Smooth muscle cell of the brain vasculature (primary cell): ENCODE results near the gene STK39.

Source experiments
- DNase-seq: peaks from one replicate; pipeline ENCODE4 v3.0.0-alpha.2; 2012; ENCODE audit warnings: low read depth, low spot score

Gene STK39

DNA sequence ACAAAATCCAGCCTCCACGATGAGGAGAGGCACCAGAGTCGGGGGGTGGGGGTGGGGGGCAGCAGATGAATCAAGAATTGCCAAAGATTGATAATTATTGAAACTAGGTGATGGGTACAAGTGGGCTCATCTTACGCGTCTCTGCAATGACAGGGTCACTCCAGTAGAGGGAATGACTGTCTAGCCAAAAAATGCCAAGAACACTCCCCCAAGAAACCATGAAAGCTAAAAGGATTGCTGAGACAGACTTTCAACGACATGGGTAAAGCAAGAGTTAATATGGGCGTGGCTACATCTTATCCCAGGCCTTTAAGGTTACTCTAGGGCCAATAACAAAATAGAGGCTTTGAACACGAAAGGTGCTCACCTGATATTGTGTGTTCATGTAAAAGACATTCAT is 86.5 kb downstream of the STK39 start:
- no peak for DNase-seq

DNA sequence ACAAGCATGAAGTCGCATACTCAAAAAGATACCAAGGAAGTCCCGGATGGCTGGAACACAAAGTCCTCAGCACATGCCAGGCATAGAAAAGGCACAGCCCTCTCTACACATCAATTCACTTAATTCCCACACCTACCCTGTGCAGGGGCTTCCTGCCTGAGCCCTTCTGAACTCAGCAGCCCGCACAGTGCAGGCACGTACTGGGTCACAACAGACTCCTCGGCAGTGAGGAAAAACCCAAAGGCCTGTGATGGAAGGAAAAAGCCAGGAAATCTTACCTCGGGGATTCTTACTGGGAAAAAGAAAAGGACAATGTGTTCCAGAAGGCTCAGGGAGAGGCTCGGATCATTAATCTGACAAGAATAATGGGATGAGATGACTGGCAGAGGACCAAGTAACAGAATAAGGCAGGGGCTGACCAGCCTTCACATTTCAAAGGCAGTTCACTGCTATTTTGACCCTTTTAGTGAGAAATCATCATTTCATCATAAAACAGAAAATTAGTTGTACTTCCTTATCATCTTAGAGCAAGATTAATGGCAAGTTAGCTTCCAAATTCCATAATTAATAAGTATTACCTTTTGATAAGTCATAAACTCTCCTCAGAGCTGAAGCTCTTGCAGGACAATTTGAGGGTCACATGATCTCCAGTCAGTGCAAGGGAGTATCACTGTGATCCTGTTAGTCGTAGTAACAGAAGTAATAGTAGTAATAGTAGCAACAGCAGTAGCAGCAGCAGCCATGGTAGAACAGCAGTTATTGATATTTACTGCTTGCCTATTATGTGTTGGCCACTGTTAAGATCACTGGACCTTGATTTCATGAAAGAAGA is 87.4 kb downstream of the STK39 start:
- no peak for DNase-seq

DNA sequence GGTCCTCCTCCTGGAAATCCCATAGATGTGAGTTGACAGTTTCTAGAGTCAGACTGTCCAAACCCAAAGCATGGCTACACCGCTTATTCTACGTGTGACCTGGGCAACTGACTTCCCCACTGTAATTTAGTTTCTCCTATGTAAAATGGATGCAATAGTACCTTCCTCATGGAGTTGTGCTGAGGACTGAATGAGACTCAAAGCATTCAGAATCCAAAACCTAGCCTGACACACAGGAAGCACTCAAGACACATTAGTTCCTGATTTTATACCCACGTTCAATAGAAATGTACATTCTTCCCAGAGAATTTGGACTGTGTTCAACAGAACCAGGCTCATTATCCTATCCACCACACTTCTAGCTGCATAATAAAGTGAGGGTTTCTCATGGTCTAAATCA is 88.8 kb downstream of the STK39 start:
- DNase-seq, result no peak

- DNase-seq, result no peak
Measured at GRCh38 chr2:168157926-168158325, 89.5 kb downstream of the STK39 start.

GRCh38 chr2:168157070-168157469 is 90.3 kb downstream of the STK39 start:
- DNase-seq, result no peak

DNA sequence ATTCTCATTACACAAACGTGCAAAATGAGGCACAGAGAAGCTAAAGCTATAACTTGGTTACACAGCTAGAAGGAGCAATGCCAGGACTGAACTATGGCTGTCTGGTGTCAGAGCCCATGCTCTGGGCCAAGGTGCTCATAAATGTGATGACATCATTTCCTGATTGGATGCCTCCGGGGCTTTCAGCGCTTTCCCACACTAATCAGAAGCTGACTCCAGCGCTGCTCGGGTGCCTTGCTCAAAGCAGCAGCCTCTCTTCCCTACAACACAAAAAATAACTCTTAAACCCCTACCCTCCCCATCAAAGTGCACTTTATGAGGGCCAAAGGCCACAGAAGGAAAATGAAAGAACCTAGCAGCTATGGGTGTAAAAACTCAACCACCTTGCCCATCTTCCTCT is 90.7 kb downstream of the STK39 start:
- DNase-seq, result no peak

DNA sequence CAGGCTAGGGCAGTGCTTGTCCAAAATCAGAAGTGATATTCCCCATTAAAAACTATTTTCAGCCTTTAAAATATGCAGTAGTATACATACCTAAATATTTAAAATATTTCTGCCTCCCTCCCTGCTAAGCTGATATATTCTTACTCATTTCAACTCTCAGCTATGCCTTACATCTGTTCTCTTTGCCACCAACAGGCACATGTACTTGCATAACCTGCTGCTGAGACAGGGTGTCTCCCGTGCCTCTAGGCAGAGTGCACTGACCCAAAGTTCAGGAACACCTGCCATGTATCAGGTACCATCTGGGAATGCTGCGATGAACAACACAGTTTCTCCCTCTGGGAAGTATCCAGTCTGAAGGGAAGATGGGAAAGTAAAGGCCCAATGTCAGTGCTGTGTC is 91.7 kb downstream of the STK39 start:
- no peak for DNase-seq

GRCh38 chr2:168155046-168155445 is 92.3 kb downstream of the STK39 start:
- DNase-seq, result no peak

DNA sequence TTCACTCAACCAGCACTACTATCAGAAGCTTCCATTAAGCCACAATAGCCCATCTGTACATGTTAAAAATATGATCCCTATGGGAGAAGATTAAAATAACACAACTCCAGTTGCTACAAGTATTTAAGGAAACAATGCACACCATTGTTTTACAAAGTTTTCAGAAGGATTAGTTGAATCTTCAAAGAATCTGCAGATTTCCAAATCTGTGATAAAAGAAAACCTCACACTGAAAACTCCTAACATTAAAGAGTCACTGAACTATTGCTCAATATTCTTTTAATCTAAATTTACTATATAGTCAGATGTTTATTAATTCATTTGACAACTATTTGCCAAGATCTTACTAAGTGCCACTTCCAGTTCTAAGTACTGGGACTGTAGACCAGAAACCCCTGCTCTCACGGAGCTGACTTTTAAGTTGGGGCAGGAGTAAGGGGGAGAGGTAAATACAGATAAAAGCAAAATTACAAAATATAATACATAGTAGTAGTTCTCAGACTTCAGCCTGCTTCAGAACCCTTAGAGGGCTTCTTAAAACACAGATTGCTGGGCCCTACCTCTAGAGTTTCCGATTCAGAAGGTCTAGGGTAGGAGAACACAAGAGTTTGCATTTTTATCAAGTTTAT is 94.4 kb downstream of the STK39 start:
- no peak for DNase-seq

DNA sequence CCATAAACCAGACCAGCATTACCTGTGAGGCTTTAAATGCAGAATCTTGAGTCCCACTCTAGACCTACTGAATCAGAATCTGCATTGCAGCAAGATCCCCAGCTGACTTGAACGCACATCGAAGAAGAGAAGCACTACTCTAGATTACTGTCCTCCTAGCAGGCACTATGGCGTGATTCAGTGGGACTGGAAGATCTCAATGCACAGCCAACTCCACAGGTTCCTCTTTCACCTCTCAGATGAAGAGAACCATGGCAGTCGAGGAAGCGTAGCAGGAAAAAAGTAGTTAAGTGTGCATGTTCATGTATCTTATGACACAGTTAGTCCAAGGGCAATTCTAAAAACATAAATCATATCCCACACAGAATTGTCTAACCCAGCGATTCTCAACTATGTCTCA is 97.4 kb downstream of the STK39 start:
- DNase-seq, result no peak

DNA sequence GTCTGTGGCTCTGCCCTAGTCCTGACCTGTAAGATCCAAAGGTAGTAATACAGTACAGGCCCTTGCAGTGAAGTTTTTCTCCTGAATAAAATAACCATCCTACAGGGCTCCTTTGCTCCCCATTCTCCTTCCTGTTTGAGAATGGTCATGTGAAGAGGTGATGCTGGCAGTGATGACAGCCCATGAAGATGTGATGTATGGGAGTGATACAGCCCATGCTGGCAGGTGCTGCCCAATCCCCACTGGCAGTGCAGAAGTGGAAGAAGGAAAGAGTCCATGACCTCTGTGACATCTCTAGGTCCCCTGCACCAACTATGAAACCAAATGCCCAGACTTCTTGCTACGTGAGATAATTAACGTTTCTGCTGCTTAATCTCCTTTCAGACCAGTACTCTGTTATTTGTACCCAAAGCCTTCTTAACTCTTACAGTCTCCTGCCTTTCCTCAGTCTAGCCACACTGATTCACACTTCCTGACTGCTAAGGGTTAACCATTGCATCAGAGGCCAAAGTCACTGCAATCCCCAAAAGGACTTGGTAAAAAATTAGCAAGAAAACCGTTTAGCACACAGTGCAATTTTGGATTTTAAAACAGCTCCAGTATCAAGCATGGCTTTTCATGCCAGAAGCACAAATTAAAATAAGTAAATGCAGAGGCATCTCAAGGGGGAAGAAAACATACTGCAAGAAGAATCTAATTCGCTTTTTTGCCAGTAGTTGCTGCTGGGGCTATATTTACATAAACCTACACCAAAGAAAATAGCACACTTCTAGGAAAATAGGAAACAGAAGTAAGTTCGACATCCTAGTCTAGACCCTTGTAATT is 98.0 kb downstream of the STK39 start:
- DNase-seq, result no peak

- DNase-seq, result no peak
Measured at GRCh38 chr2:168147830-168148794, 99.3 kb downstream of the STK39 start.

- no peak for DNase-seq
Measured at GRCh38 chr2:168146892-168147810, 100.2 kb downstream of the STK39 start.

DNA sequence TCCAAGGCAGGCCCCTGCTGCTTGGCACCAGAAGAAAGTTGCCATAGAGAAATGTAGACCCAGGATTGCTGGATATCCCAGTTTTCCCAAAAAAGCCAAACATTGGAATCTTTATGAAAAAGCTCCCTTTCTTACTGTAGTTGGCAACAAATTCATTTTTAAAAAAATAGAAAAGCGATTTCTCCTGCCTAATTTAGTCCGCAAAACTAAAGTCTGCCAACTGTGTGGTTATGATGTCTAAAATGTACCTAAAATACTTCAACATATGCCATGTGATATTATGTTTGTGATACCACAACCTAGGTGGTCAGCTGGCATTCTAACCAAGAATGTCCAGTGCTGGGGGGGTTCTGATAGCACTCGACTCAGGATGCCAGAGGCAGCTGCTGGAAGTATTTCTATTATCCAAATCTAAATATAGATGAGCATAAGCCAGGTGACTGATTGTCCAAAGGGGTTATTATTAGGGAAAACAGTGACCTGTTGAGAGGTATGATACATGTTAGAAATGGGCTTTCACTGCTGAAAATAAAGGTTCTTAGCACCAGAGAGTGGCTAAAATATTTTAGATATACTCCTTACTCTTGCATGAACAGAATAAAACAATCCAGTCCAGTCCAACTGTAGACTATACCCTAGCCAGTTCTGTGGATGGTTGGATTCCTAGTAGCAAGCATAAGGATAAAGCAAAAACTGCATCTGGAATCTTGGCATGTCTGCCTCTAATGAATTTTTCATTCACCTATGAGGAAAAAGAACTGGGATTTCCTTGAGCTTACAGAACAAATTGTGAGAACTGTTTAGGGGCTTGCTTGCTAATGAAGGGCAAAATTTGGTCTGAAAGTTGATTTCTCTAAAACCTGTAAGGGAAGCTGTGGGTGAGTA is 101.7 kb downstream of the STK39 start:
- DNase-seq, result no peak

DNA sequence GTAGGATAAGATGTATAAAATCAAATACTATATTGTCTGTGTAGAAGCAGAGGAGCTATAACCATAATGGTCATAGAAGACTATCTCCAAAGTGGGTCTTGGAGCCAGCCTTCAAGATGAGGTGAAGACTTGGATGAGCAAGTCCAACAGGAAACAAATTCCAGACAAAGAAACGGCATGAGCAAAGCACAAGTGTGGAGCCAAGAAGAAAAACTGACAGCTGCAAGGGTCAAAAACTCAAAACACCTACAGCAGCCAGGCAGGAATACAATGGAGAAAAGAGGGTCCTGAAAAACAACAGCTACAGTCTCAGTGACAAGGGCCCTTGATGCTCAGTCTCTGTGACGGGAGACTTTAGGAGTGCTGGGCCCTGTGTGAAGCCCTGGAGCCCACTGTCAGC is 102.4 kb downstream of the STK39 start:
- DNase-seq, result no peak

- no peak for DNase-seq
Measured at GRCh38 chr2:168143813-168144212, 103.6 kb downstream of the STK39 start.

- DNase-seq, result no peak
Measured at GRCh38 chr2:168140892-168141291, 106.5 kb downstream of the STK39 start.

- no peak for DNase-seq
Measured at GRCh38 chr2:168139852-168140251, 107.5 kb downstream of the STK39 start.

DNA sequence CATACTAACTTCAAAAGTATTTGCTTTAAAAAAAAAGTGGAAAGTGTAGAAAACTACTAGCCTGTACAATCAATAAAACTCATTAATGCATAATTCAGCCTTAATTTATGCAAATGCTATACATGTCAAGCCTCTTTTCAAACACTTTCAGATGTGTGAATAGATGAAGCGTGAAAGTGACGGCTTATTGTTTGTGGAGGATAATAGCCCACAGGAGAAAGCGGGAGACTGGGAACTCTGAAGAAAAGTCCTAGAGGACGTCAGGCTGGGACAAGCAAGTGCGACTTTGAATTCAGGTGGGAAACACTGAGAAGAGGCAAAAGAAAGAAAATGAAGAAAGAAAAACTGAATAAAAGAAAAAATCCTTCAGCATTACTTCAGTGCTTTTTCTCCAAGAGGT is 108.5 kb downstream of the STK39 start:
- DNase-seq, result no peak
